BLaER1 treated with 17β-estradiol and CSF1 and Interleukin-3, amounts not matched to agents 10 nM and 100 nM (cell line): Measurements from ENCODE around the gene LIPC.

Experiments used
- H3K27ac ChIP-seq, 11 experiments: shearing (Covaris generic); formaldehyde crosslinking; 2 replicates each; pipeline ENCODE4 v1.8.1; 2022
- H3K27me3 ChIP-seq, 11 experiments: shearing (Covaris generic); formaldehyde crosslinking; 2 replicates each; pipeline ENCODE4 v1.8.1; 2022
- H3K36me3 ChIP-seq, 11 experiments: shearing (Covaris generic); formaldehyde crosslinking; 2 replicates each; pipeline ENCODE4 v1.8.1; 2022
- H3K4me1 ChIP-seq, 10 experiments: shearing (Covaris generic); formaldehyde crosslinking; 2 replicates each; pipeline ENCODE4 v1.8.1; 2022
- H3K4me2 ChIP-seq, 11 experiments: shearing (Covaris generic); formaldehyde crosslinking; 2 replicates each; pipeline ENCODE4 v1.8.1; 2022
- H3K4me3 ChIP-seq, 10 experiments: shearing (Covaris generic); formaldehyde crosslinking; 2 replicates each; pipeline ENCODE4 v1.8.1; 2022
- H3K9ac ChIP-seq, 11 experiments: shearing (Covaris generic); formaldehyde crosslinking; 2 replicates each; pipeline ENCODE4 v1.8.1; 2022
- H3K9me3 ChIP-seq, 11 experiments: shearing (Covaris generic); formaldehyde crosslinking; replicated peaks in 1 of 11; 2 replicates each; pipeline ENCODE4 v1.8.1; 2022
- H4K20me1 ChIP-seq, 11 experiments: shearing (Covaris generic); formaldehyde crosslinking; 2 replicates each; pipeline ENCODE4 v1.8.1; 2022
- Cebpa-rat ChIP-seq, 11 experiments: shearing (Covaris generic); IDR thresholded peaks; 2 replicates each; pipeline ENCODE4 v1.8.1; 2022

The LIPC gene

DNA sequence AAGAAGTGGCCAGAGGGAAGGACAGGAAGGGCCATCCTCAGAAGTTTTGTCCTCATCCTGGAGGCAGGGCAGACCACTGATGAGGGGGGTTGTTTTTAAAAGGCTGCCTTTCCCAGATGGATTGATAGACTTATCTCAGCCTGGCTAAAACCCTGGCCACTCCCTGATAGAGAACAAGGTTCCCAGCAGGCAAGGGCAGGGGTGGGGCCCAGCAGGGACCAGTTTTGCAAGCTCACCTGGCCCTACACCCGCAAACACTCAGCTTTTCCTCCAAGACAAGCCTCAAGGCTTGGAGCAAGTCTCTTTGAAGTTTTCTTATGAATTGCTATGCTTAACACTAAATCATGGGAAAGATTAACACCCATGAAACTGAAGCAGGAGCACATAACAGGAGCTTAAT lies 9.1 kb downstream of the LIPC start:
- Histone ChIP-seq H3K4me2 (peak overlapping the region in 10 of 11 experiments; percentile 2 to 68 (median 48); a peak in 14 of 22 replicates), H3K4me3 (no peak overlapping the region), H3K4me1 (peaks cover 64 to 87% (median 70%) of the 10 kb centered on the region in 10 experiments), H4K20me1 (no peaks in the 10 kb centered on the region), H3K27me3 (no peaks in the 10 kb centered on the region), H3K9me3 (peaks cover 0 to 11% (median 0%) of the 10 kb centered on the region in 11 experiments; a peak in 6 of 22 replicates), H3K36me3 (peaks cover 0 to 16% (median 0%) of the 10 kb centered on the region in 11 experiments; a peak in 2 of 22 replicates), H3K9ac (0 out of 22 replicates have a peak overlapping the region, but pooled peaks of 1 of the 11 experiments have one; percentile 1), H3K27ac (0 out of 22 replicates have a peak overlapping the region, but pooled peaks of 1 of the 11 experiments have one; percentile 1)
- TF ChIP-seq Cebpa-rat (IDR thresholded peaks at IDR 0.05), result no peak

DNA sequence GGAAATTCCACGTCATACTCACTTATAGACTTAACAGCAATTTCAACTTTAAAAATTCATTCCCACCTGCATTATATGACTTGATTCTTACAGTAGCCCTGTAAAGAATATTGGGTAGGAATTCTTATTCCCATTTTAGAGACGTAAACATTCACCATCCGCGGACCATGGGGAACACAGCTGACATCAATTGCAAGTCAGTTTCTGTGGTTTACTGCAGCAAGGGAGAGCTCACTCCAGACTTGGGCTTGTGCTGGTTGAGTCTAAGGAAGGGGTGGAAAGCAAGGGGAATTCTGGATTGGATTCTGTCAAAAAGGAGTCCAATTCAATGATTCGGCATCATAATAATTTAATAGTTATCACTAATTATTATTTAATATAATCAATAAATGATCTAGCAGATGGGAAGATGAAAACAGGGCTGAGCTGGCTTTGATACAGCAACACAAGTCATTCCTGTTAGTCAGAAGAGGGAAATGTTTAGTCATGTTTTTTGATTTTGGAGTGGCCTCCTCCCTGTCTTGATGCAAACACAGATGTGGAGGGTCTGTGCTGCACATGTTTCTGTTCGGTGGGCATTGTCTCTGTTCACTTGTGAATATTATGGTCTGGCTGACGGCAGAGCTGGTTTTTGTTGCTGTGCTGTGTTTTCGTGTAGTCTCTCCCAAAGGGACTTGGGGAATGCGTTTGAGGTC lies 9.7 kb downstream of the LIPC start:
- H3K27me3 ChIP-seq, result no peaks in the 10 kb centered on the region
- peak overlapping the region; percentile 28 to 68 (median 57) for H3K4me2 ChIP-seq
- no peaks in the 10 kb centered on the region for H4K20me1 ChIP-seq
- H3K36me3 ChIP-seq, result peaks cover 0 to 16% (median 0%) of the 10 kb centered on the region in 11 experiments; a peak in 2 of 22 replicates
- no peak overlapping the region for H3K9ac ChIP-seq
- H3K4me3 ChIP-seq, result no peak overlapping the region
- H3K4me1 ChIP-seq, result peaks cover 67 to 85% (median 74%) of the 10 kb centered on the region in 10 experiments
- peak overlapping the region in 2 of 11 experiments; percentile 20 to 25; a peak in 2 of 22 replicates for H3K27ac ChIP-seq
- TF ChIP-seq Cebpa-rat (IDR thresholded peaks at IDR 0.05), result no peak
- peaks cover 0 to 11% (median 0%) of the 10 kb centered on the region in 11 experiments; a peak in 6 of 22 replicates for H3K9me3 ChIP-seq

DNA sequence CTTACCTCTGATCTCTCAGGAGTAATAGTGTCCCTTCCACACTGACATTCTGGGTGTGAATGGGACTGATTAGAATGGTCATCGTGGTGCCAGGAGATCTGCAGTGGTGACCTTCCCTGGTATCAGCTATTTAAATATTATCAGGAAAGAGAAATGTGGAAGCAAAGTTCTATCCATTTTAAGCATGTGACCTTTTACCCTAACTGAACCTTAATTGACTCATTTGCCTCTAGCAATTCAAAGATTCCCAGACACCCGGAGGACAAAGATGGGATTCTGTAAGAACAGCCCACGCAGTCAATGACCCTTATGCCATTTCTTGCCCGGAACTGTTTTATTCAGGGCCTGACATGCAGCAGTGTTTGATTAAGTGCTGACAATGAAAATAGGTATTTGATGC lies 10.3 kb downstream of the LIPC start:
- H3K4me1 ChIP-seq, result peaks cover 73 to 85% (median 80%) of the 10 kb centered on the region in 10 experiments
- H3K27me3 ChIP-seq, result no peaks in the 10 kb centered on the region
- H3K4me2 ChIP-seq, result peak overlapping the region; percentile 28 to 68 (median 57)
- no peak for TF ChIP-seq Cebpa-rat (IDR thresholded peaks at IDR 0.05)
- peaks cover 0 to 16% (median 0%) of the 10 kb centered on the region in 11 experiments; a peak in 1 of 22 replicates for H3K36me3 ChIP-seq
- no peaks in the 10 kb centered on the region for H4K20me1 ChIP-seq
- H3K9me3 ChIP-seq, result peaks cover 0 to 11% (median 0%) of the 10 kb centered on the region in 11 experiments; a peak in 6 of 22 replicates
- peak overlapping the region in 2 of 11 experiments; percentile 20 to 25; a peak in 2 of 22 replicates for H3K27ac ChIP-seq
- H3K9ac ChIP-seq, result no peak overlapping the region
- no peak overlapping the region for H3K4me3 ChIP-seq

DNA sequence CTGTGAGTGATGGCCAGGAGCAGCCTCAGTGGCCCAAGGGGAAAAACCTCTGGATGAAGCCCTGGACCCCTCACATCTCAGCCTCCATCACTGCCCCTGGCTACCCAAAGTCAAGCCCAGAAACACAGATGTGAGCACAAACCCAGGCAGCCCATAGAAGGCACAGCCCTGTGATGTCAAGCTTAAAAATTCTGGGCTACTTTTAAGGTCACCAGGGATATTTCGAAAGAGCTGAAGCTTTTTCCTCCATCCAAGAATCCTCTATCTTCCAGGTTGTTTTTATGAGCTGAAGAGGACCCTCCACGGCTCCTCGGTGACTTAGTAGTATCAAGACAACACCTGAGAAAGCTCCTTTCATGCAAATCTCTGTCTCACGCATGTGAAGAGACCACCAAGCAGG lies 11.5 kb downstream of the LIPC start:
- no peak overlapping the region for H3K27ac ChIP-seq
- peaks cover 0 to 10% (median 0%) of the 10 kb centered on the region in 11 experiments; a peak in 1 of 22 replicates for H3K36me3 ChIP-seq
- H3K9ac ChIP-seq, result no peak overlapping the region
- no peaks in the 10 kb centered on the region for H4K20me1 ChIP-seq
- peaks cover 0 to 4% (median 0%) of the 10 kb centered on the region in 11 experiments; a peak in 6 of 22 replicates for H3K9me3 ChIP-seq
- no peak overlapping the region for H3K4me3 ChIP-seq
- peaks cover 83 to 94% (median 89%) of the 10 kb centered on the region in 10 experiments for H3K4me1 ChIP-seq
- no peak for TF ChIP-seq Cebpa-rat (IDR thresholded peaks at IDR 0.05)
- H3K4me2 ChIP-seq, result peak overlapping the region in 7 of 11 experiments; percentile 5 to 67 (median 35); a peak in 5 of 22 replicates
- no peaks in the 10 kb centered on the region for H3K27me3 ChIP-seq

DNA sequence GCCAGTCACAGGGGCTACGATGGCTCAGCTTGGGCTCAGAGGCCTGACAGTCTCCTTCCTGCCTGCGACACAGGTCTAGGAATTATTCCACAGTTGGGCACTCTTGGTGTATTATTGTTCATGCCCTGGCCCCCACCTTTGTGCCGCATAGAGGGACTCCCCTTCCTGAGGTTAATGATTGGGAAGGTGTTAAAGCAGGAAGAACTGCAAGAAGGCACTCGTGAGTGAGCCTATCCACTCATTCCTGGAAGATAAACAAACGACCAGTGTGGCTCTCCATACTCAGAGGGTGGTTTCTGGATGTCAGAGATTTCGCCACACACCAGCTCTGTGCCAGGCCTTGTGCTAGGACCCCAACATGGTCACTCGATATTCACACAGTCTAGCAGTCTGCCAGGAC lies 12.3 kb downstream of the LIPC start:
- Histone ChIP-seq H3K27ac (peak overlapping the region in 2 of 11 experiments; percentile 2 to 42; a peak in 2 of 22 replicates), H3K9me3 (no peaks in the 10 kb centered on the region), H3K27me3 (no peaks in the 10 kb centered on the region), H3K4me2 (peak overlapping the region in 4 of 11 experiments; percentile 11 to 39 (median 34); a peak in 6 of 22 replicates), H3K4me3 (no peak overlapping the region), H3K9ac (no peak overlapping the region), H4K20me1 (no peaks in the 10 kb centered on the region), H3K36me3 (0 out of 22 replicates have a peak, but pooled peaks cover 0 to 9% (median 0%) of the 10 kb centered on the region in 11 experiments), H3K4me1 (peaks cover 77 to 94% (median 87%) of the 10 kb centered on the region in 10 experiments)
- no peak for TF ChIP-seq Cebpa-rat (IDR thresholded peaks at IDR 0.05)

DNA sequence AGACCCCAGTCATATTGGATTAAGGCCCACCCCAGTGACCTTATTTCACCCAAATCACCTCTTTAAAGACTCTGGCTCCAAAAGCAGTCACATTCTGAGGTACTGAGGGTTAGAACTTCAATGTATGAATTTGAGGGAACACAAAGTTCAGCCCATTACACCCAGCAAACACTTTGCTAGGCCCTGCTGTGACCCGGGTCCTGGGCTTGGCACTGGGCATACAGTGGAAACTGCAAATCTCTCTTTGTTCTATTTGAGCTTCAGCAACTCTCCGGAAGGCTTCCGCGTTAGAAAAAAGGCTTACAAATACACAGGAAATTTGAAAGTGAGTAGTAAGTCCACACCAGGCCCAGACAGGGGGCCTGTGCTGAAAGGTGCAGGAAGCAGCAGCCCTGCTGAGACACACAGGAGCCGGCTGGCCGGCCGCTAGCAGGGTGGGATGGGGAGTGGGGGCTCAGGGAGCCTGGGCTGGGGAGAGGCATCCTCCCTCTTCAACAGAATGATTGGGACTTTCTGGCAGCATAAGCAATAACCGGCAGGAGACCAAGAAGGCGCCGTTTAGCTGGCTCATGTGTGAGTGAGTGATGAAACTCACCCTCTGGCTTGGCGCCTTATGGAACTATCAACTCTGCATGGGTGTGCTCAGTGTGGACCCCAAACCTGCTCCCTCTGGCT lies 13.0 kb downstream of the LIPC start:
- Histone ChIP-seq H3K27ac (peak overlapping the region in 6 of 11 experiments; percentile 6 to 42 (median 26); a peak in 4 of 22 replicates), H3K4me1 (peaks cover 69 to 88% (median 80%) of the 10 kb centered on the region in 10 experiments)
- TF ChIP-seq Cebpa-rat (IDR thresholded peaks at IDR 0.05), result no peak

DNA sequence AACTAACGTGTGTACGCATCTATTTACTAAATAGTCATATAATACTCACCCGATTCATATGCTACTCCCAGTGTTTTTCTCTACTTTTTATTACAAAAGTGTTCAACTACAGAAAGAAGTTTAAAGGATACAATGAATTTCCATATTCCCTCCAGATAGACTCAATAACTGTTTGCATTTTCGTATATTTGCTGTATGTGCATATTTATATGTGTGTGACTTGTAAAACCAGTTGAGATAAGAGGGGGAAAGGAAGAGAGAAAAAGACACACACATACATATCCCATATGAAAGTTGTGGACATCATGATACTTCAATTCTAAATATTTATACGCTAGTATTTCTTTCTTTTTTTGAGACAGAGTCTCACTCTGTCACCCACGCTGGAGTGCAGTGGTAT lies 14.1 kb downstream of the LIPC start:
- Histone ChIP-seq H3K4me1 (peaks cover 59 to 78% (median 69%) of the 10 kb centered on the region in 10 experiments), H3K9ac (no peak overlapping the region), H3K9me3 (no peaks in the 10 kb centered on the region), H3K4me3 (no peak overlapping the region), H3K27me3 (no peaks in the 10 kb centered on the region), H4K20me1 (no peaks in the 10 kb centered on the region), H3K4me2 (peak overlapping the region in 4 of 11 experiments; percentile 17 to 75 (median 56); a peak in 4 of 22 replicates), H3K27ac (no peak overlapping the region), H3K36me3 (peaks cover 0 to 9% (median 0%) of the 10 kb centered on the region in 11 experiments; a peak in 1 of 22 replicates)
- no peak for TF ChIP-seq Cebpa-rat (IDR thresholded peaks at IDR 0.05)

More for the DNA sequence above, 13.0 kb downstream of the LIPC start:
- Histone ChIP-seq H4K20me1 (no peaks in the 10 kb centered on the region), H3K27me3 (no peaks in the 10 kb centered on the region), H3K4me3 (no peak overlapping the region), H3K4me2 (peak overlapping the region; percentile 2 to 54 (median 34); a peak in 16 of 22 replicates), H3K9me3 (no peaks in the 10 kb centered on the region), H3K36me3 (0 out of 22 replicates have a peak, but pooled peaks cover 0 to 9% (median 0%) of the 10 kb centered on the region in 11 experiments), H3K9ac (no peak overlapping the region; a peak in 2 of 22 replicates)

DNA sequence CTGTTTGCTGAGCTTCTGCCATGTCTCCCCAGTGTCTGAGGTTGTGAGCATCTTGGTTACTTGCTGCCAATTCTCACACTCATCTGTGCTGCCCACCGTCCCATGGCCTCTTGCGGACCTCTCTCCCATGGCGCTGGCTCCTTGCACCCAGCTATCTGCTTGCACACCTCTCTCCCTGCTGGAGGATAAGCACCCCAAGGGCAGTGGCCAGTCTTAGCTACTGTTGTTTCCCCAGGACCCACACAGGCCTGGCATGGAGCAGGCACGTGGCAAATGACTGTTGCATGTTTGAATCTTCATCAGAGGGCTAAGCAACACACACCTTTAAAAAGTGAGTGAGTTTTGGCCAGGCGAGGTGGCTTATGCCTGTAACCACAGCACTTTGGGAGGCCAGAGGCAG lies 14.7 kb downstream of the LIPC start:
- no peak overlapping the region for H3K9ac ChIP-seq
- peaks cover 0 to 9% (median 0%) of the 10 kb centered on the region in 11 experiments; a peak in 1 of 22 replicates for H3K36me3 ChIP-seq
- H3K4me1 ChIP-seq, result peaks cover 54 to 72% (median 64%) of the 10 kb centered on the region in 10 experiments
- H3K4me2 ChIP-seq, result peak overlapping the region; percentile 9 to 75 (median 51); a peak in 21 of 22 replicates
- no peaks in the 10 kb centered on the region for H3K9me3 ChIP-seq
- H3K27me3 ChIP-seq, result no peaks in the 10 kb centered on the region
- H3K27ac ChIP-seq, result peak overlapping the region in 6 of 11 experiments; percentile 13 to 62 (median 50); a peak in 11 of 22 replicates
- H4K20me1 ChIP-seq, result no peaks in the 10 kb centered on the region
- no peak for TF ChIP-seq Cebpa-rat (IDR thresholded peaks at IDR 0.05)
- no peak overlapping the region for H3K4me3 ChIP-seq
